HepG2 (cell line): ENCODE results near the gene CD276. TPM values are rescaled to one million over a fixed set of nuclear protein-coding genes. Genes with fewer than 3 reads are reported as not detected.

Experiments
- AHDC1 ChIP-seq: sonication (generic); formaldehyde crosslinking; IDR thresholded peaks from 2 replicates; pipeline ENCODE4 v1.5.1; 2020; ENCODE audit warnings: mild to moderate bottlenecking, missing genetic modification reagents, borderline replicate concordance
- ARID4A ChIP-seq: sonication (generic); formaldehyde crosslinking; IDR thresholded peaks from 2 replicates; pipeline ENCODE4 v1.5.0; 2020; ENCODE audit warnings: mild to moderate bottlenecking, missing genetic modification reagents, borderline replicate concordance
- HDAC2 ChIP-seq: sonication (generic); formaldehyde crosslinking; IDR thresholded peaks from 2 replicates; pipeline ENCODE4 v1.4.0; 2020; ENCODE audit warnings: missing genetic modification reagents
- MIER2 ChIP-seq: IDR thresholded peaks from 2 replicates; pipeline ENCODE4 v1.6.1; 2016; ENCODE audit warnings: missing biosample characterization, missing genetic modification reagents
- MNT ChIP-seq: fragments of 450-650 bp; IDR thresholded peaks from 2 replicates; pipeline ENCODE4 v1.6.1; 2016
- MTA1 ChIP-seq: sonication (generic); formaldehyde crosslinking; IDR thresholded peaks from 2 replicates; pipeline ENCODE4 v1.4.0; 2020; ENCODE audit warnings: missing genetic modification reagents, mild to moderate bottlenecking, borderline replicate concordance
- PTBP1 ChIP-seq: fragments of 200-400 bp; formaldehyde crosslinking; IDR thresholded peaks from 2 replicates; pipeline ENCODE4 v1.6.1; 2018; ENCODE audit warnings: low read length, low read depth; ENCODE audit not compliant: poor library complexity, severe bottlenecking
- SOX6 ChIP-seq, 2 experiments: fragments of 450-650 bp in 1 of 2; sonication (generic) in 1 of 2; formaldehyde crosslinking in 1 of 2; IDR thresholded peaks; 2 replicates each; pipeline versions ENCODE4 v1.4.0 to v1.6.1; 2017 to 2020; ENCODE audit warnings: antibody characterized with exemption in 1 of 2, mild to moderate bottlenecking in 1 of 2, missing genetic modification reagents in 1 of 2
- SP4 ChIP-seq: sonication (generic); formaldehyde crosslinking; IDR thresholded peaks from 2 replicates; pipeline ENCODE4 v1.8.1; 2023; ENCODE audit warnings: mild to moderate bottlenecking, missing genetic modification reagents
- YY1 ChIP-seq: IDR thresholded peaks from 2 replicates; pipeline ENCODE4 v1.6.1; 2011; ENCODE audit warnings: low read length, low read depth, moderate library complexity, mild to moderate bottlenecking; ENCODE audit not compliant: insufficient read depth, insufficient replicate concordance
- ZBTB42 ChIP-seq: sonication (generic); formaldehyde crosslinking; IDR thresholded peaks from 2 replicates; pipeline ENCODE4 v1.5.0; 2020; ENCODE audit warnings: mild to moderate bottlenecking, missing genetic modification reagents
- ZNF30 ChIP-seq: sonication (generic); formaldehyde crosslinking; IDR thresholded peaks from 2 replicates; pipeline ENCODE4 v1.5.0; 2020; ENCODE audit warnings: mild to moderate bottlenecking, missing genetic modification reagents
- polyA plus RNA-seq, 8 experiments: library from polyadenylated mRNA; depleted of rRNA in 3 of 8; stranded (reverse) in 7 of 8; unstranded in 1 of 8; fragments of >200 nt; fragmentation: Illumina TruSeq in 4 of 8; extraction: Trizol in 4 of 8; gene quantifications; 2 replicates each; pipeline versions ENCODE4 v1.2.1 to v1.2.3, GENCODE V29; 2011 to 2016; ENCODE audit warnings: low read depth in 4 of 8, missing spikeins in 1 of 8, mixed read lengths in 1 of 8; ENCODE audit not compliant: insufficient read depth in 1 of 8
- total RNA-seq, 5 experiments: library from RNA; depleted of rRNA; stranded (reverse); fragments of >200 nt; fragmentation: Illumina TruSeq; extraction: Trizol; gene quantifications; 2 replicates each; pipeline ENCODE4 v1.2.3, GENCODE V29; 2016; ENCODE audit warnings: low read depth in 1 of 5
- TF ChIP-seq, protein P1 (sequence below): sonication (generic); formaldehyde crosslinking; IDR thresholded peaks from 2 replicates; pipeline ENCODE4 v1.4.0; 2020; ENCODE audit warnings: missing genetic modification reagents
- TF ChIP-seq, protein P2 (sequence below): sonication (generic); formaldehyde crosslinking; IDR thresholded peaks from 2 replicates; pipeline ENCODE4 v1.8.0; 2022; ENCODE audit warnings: mild to moderate bottlenecking, missing genetic modification reagents, moderate library complexity

The CD276 gene
- total and polyA plus RNA-seq, 2 of the 13 experiments (the other 11 are each of a cell fraction or from before 2014, with no cell fraction given), result 24.6 to 55.2 TPM

GRCh38 chr15:73677146-73677607 is 7.0 kb upstream of the CD276 start (continued):
- TF ChIP-seq SOX6 (IDR thresholded peaks at IDR 0.05) (no peak), SOX6 (CRISPR knock-in tag; IDR thresholded peaks at IDR 0.05) (0 out of 2 replicates have a peak, but pooled peaks have one; percentile 14), AHDC1 (no peak), ZBTB42 (no peak), YY1 (peak; percentile 42), SP4 (CRISPR knock-in tag) (no peak), ZNF30 (CRISPR knock-in tag) (no peak), MIER2 (CRISPR knock-in tag) (no peak), MNT (no peak), ARID4A (CRISPR knock-in tag) (no peak), MTA1 (CRISPR knock-in tag) (no peak), HDAC2 (CRISPR knock-in tag) (0 out of 2 replicates have a peak, but pooled peaks have one; percentile 15), PTBP1 (no peak)
- TF ChIP-seq, protein P1, sequence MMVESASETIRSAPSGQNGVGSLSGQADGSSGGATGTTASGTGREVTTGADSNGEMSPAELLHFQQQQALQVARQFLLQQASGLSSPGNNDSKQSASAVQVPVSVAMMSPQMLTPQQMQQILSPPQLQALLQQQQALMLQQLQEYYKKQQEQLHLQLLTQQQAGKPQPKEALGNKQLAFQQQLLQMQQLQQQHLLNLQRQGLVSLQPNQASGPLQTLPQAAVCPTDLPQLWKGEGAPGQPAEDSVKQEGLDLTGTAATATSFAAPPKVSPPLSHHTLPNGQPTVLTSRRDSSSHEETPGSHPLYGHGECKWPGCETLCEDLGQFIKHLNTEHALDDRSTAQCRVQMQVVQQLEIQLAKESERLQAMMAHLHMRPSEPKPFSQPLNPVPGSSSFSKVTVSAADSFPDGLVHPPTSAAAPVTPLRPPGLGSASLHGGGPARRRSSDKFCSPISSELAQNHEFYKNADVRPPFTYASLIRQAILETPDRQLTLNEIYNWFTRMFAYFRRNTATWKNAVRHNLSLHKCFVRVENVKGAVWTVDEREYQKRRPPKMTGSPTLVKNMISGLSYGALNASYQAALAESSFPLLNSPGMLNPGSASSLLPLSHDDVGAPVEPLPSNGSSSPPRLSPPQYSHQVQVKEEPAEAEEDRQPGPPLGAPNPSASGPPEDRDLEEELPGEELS (CRISPR knock-in tag), result no peak
- TF ChIP-seq, protein P2, sequence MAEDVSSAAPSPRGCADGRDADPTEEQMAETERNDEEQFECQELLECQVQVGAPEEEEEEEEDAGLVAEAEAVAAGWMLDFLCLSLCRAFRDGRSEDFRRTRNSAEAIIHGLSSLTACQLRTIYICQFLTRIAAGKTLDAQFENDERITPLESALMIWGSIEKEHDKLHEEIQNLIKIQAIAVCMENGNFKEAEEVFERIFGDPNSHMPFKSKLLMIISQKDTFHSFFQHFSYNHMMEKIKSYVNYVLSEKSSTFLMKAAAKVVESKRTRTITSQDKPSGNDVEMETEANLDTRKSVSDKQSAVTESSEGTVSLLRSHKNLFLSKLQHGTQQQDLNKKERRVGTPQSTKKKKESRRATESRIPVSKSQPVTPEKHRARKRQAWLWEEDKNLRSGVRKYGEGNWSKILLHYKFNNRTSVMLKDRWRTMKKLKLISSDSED (CRISPR knock-in tag), result no peak
